CD4-positive, alpha-beta memory T cell (primary cell): Measurements from ENCODE around the gene PGBD2. TPM values are rescaled to one million over a fixed set of nuclear protein-coding genes. Genes with fewer than 3 reads are reported as not detected.
A peak's percentile ranks its signal among the peaks of the same experiment; 100 is the strongest.
"Not testable (repeated sequence)": the region's sequence is repeated elsewhere in the genome, so short reads cannot be mapped to it uniquely, and the experiment has no call there.

Source experiments
- CTCF ChIA-PET: fragments of 350-600 bp; sonication (Branson Sonifier 250); formaldehyde crosslinking; loops from one replicate; lab custom pipeline; 2021; ENCODE audit warnings: inconsistent platforms; ENCODE audit not compliant: partially characterized antibody; lab: Charles Lee
- POLR2A ChIA-PET: fragments of 350-600 bp; sonication (Branson Sonifier 250); formaldehyde crosslinking; loops from one replicate; lab custom pipeline; 2021; ENCODE audit not compliant: partially characterized antibody; lab: Charles Lee
- DNase-seq, 5 donors: peaks; one replicate each; pipeline versions ENCODE4 v3.0.0 to v3.0.0-alpha.2; 2020 to 2022; ENCODE audit warnings: mixed read lengths in 1 of 5
- H3K27ac ChIP-seq: one replicate; pipeline ENCODE4 v1.7.0; 2013; ENCODE audit warnings: low read depth, low read length
- H3K27me3 ChIP-seq: 2 replicates; pipeline ENCODE4 v1.7.0; 2013; ENCODE audit warnings: mild to moderate bottlenecking, low read length, moderate library complexity; ENCODE audit not compliant: insufficient read depth
- H3K36me3 ChIP-seq: 2 replicates; pipeline ENCODE4 v1.7.0; 2013; ENCODE audit warnings: mild to moderate bottlenecking, low read length, moderate library complexity; ENCODE audit not compliant: insufficient read depth
- H3K4me1 ChIP-seq: 2 replicates; pipeline ENCODE4 v1.7.0; 2013; ENCODE audit warnings: mild to moderate bottlenecking, low read length, moderate library complexity; ENCODE audit not compliant: insufficient read depth
- H3K4me3 ChIP-seq, 2 donors: one replicate each; pipeline ENCODE4 v1.7.0; 2013; ENCODE audit warnings: low read length in 2 of 2, mild to moderate bottlenecking in 1 of 2
- H3K9me3 ChIP-seq, 2 donors: one replicate each; pipeline ENCODE4 v1.7.0; 2013; ENCODE audit warnings: low read length in 2 of 2, control low read depth in 1 of 2; ENCODE audit not compliant: control insufficient read depth in 1 of 2
- H3K27ac Mint-ChIP-seq, 7 donors: one replicate each; pipeline ENCODE4 v1.8.0; 2020 to 2021; ENCODE audit warnings: mixed read lengths in 7 of 7, mild to moderate bottlenecking in 6 of 7, inconsistent platforms in 3 of 7, moderate library complexity in 3 of 7
- H3K27me3 Mint-ChIP-seq, 2 donors: one replicate each; pipeline ENCODE4 v1.8.0; 2020 to 2021; ENCODE audit warnings: mixed read lengths in 2 of 2
- H3K36me3 Mint-ChIP-seq, 2 donors: one replicate each; pipeline ENCODE4 v1.8.0; 2020 to 2021; ENCODE audit warnings: mixed read lengths in 2 of 2, inconsistent platforms in 1 of 2, mild to moderate bottlenecking in 1 of 2
- H3K4me1 Mint-ChIP-seq, 4 donors: one replicate each; pipeline ENCODE4 v1.8.0; 2020 to 2021; ENCODE audit warnings: mixed read lengths in 4 of 4, mild to moderate bottlenecking in 1 of 4
- H3K4me3 Mint-ChIP-seq, 8 donors: one replicate each; pipeline ENCODE4 v1.8.0; 2020 to 2021; ENCODE audit warnings: mixed read lengths in 8 of 8, mild to moderate bottlenecking in 7 of 8, moderate library complexity in 6 of 8, inconsistent platforms in 3 of 8
- H3K9me3 Mint-ChIP-seq, 8 donors: one replicate each; pipeline ENCODE4 v1.8.0; 2020 to 2021; ENCODE audit warnings: mixed read lengths in 8 of 8, mild to moderate bottlenecking in 5 of 8, inconsistent platforms in 3 of 8, moderate library complexity in 1 of 8
- intact Hi-C: fragments of 100-400 bp; cut with micrococcal nuclease; formaldehyde crosslinking; loops from one replicate; pipeline ENCODE4 v1.15.1; 2023
- polyA plus RNA-seq, 2 donors: library from polyadenylated mRNA; unstranded; fragments of 300-500 nt; fragmentation: Illumina TruSeq; gene quantifications; one replicate each; pipeline ENCODE4 v1.2.3, GENCODE V29; 2021
- total RNA-seq, 2 experiments: library from RNA; stranded (reverse); gene quantifications; one replicate each; pipeline ENCODE4 v1.2.3, GENCODE V29; 2021

Gene PGBD2
- total and polyA plus RNA-seq, 4 experiments from 2014 or later: 7.3 to 19.6 (median 14.6) TPM

DNA sequence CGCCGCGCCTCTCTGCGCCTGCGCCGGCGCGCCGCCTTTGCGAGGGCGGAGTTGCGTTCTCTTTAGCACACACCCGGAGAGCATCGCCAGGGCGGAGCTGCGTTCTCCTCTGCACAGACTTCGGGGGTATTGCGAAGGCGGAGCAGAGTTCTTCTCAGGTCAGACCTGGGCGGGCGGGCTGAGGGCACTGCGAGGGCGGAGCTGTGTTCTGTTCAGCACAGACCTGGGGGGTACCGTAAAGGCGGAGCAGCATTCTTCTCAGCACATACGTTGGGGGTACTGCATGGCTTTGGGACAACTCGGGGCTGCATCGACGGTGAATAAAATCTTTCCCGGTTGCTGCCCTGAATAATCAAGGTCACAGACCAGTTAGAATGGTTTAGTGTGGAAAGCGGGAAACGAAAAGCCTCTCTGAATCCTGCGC, 39.0 kb downstream of the PGBD2 start:
- H3K4me3 Mint-ChIP-seq, H3K4me1 ChIP-seq, H3K9me3 Mint-ChIP-seq, CTCF ChIA-PET, H3K9me3 ChIP-seq, H3K4me3 ChIP-seq, H3K36me3 ChIP-seq, POLR2A ChIA-PET, H3K36me3 Mint-ChIP-seq, H3K27me3 Mint-ChIP-seq, H3K27me3 ChIP-seq, H3K4me1 Mint-ChIP-seq, H3K27ac ChIP-seq, H3K27ac Mint-ChIP-seq, intact Hi-C loops: not testable (repeated sequence)
- DNase-seq: peak in 1 of 5 donors; percentile 54

DNA sequence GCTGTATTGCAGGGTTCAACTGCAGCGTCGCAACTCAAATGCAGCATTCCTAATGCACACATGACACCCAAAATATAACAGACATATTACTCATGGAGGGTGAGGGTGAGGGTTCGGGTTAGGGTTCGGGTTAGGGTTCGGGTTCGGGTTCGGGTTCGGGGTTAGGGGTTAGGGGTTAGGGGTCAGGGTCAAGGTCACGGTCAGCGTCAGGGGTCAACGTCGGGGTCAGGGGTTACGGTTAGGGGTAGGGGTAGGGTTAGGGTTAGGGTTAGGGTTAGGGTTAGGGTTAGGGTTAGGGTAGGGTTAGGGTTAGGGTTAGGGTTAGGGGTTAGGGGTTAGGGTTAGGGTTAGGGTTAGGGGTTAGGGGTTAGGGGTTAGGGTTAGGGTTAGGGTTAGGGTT, 39.4 kb downstream of the PGBD2 start:
- H3K36me3 ChIP-seq, H3K4me3 Mint-ChIP-seq, H3K4me3 ChIP-seq, H3K4me1 Mint-ChIP-seq, intact Hi-C loops, H3K4me1 ChIP-seq, POLR2A ChIA-PET, H3K9me3 Mint-ChIP-seq, H3K27me3 Mint-ChIP-seq, H3K27ac Mint-ChIP-seq, H3K27ac ChIP-seq, H3K27me3 ChIP-seq, CTCF ChIA-PET, H3K36me3 Mint-ChIP-seq, H3K9me3 ChIP-seq: not testable (repeated sequence)
- peak in 1 of 5 donors; percentile 44 for DNase-seq

DNA sequence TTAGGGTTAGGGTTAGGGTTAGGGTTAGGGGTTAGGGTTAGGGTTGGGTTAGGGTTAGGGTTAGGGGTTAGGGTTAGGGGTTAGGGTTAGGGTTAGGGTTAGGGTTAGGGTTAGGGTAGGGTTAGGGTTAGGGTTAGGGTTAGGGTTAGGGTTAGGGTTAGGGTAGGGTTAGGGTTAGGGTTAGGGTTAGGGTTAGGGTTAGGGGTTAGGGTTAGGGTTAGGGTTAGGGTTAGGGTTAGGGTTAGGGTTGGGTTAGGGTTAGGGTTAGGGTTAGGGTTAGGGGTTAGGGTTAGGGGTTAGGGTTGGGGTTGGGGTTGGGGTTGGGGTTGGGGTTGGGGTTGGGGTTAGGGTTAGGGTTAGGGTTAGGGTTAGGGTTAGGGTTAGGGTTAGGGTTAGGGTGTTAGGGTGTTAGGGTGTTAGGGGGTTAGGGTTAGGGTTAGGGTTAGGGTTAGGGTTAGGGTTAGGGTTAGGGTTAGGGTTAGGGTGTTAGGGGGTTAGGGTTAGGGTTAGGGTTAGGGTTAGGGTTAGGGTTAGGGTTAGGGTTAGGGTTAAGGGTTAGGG, 39.9 kb downstream of the PGBD2 start:
- H3K9me3 ChIP-seq, H3K4me3 Mint-ChIP-seq, H3K36me3 ChIP-seq, H3K36me3 Mint-ChIP-seq, H3K4me1 ChIP-seq, intact Hi-C loops, H3K27me3 Mint-ChIP-seq, POLR2A ChIA-PET, H3K27me3 ChIP-seq, H3K4me3 ChIP-seq, H3K27ac Mint-ChIP-seq, H3K9me3 Mint-ChIP-seq, CTCF ChIA-PET, H3K4me1 Mint-ChIP-seq, H3K27ac ChIP-seq: not testable (repeated sequence)
- peak in 1 of 5 donors; percentile 44 for DNase-seq

Other genes with a start within 250 kb of the PGBD2 start
- gene OR14I1, start 203.5 kb upstream of the PGBD2 start, total RNA-seq: not detected
- not detected for gene OR14I1, start 203.5 kb upstream of the PGBD2 start, polyA plus RNA-seq
- gene LYPD8, start 150.5 kb upstream of the PGBD2 start, total RNA-seq: not detected
- not detected for gene LYPD8, start 150.5 kb upstream of the PGBD2 start, polyA plus RNA-seq
- 10 to 100 TPM; 40.9 to 43.4 TPM for gene SH3BP5L, start 80.3 kb upstream of the PGBD2 start, total RNA-seq
- gene SH3BP5L, start 80.3 kb upstream of the PGBD2 start, polyA plus RNA-seq: 1 to 10 TPM in 1 of 2 donors, under 1 TPM in 1; 0.77 to 4.4 TPM
- gene ZNF672, start 68.0 kb upstream of the PGBD2 start, total RNA-seq: 10 to 100 TPM; 39.7 to 42.8 TPM
- 10 to 100 TPM; 12.4 to 29.2 TPM for gene ZNF672, start 68.0 kb upstream of the PGBD2 start, polyA plus RNA-seq
- gene ZNF692, start 47.1 kb upstream of the PGBD2 start, total RNA-seq: 10 to 100 TPM; 70.8 to 74.8 TPM
- gene ZNF692, start 47.1 kb upstream of the PGBD2 start, polyA plus RNA-seq: 10 to 100 TPM; 10.9 to 13.0 TPM